HL-60 (cell line): ENCODE measurements around the gene ZNF182.

ENCODE experiments used
- DNase-seq, 2 experiments: peaks; one replicate each; pipeline ENCODE4 v3.0.0-alpha.2; 2010 to 2020; ENCODE audit warnings: low read depth in 1 of 2, low spot score in 1 of 2
- H3K27ac ChIP-seq: fragments of 250-450 bp; sonication (Bioruptor Pico); replicated peaks from 2 replicates; pipeline ENCODE4 v1.5.1; 2020; ENCODE audit warnings: mild to moderate bottlenecking, moderate library complexity
- H3K27me3 ChIP-seq: fragments of 250-450 bp; sonication (Bioruptor Pico); 2 replicates; pipeline ENCODE4 v1.5.1; 2021; ENCODE audit warnings: mild to moderate bottlenecking, moderate library complexity; ENCODE audit not compliant: insufficient read depth, poor library complexity, severe bottlenecking
- H3K4me3 ChIP-seq: replicated peaks from 2 replicates; pipeline ENCODE4 v1.5.1; 2011; ENCODE audit warnings: mild to moderate bottlenecking, control low read depth, low read length; ENCODE audit not compliant: insufficient read depth
- GABPA ChIP-seq: IDR thresholded peaks from 2 replicates; pipeline ENCODE4 v1.6.1; 2012; ENCODE audit warnings: low read depth
- POLR2AphosphoS5 ChIP-seq: IDR thresholded peaks from 2 replicates; pipeline ENCODE4 v1.6.1; 2012; ENCODE audit warnings: low read depth
- SPI1 ChIP-seq: IDR thresholded peaks from 2 replicates; pipeline ENCODE4 v1.6.1; 2012; ENCODE audit warnings: low read depth, mild to moderate bottlenecking, borderline replicate concordance
- TF ChIP-seq, protein P1 (sequence below): IDR thresholded peaks from 2 replicates; pipeline ENCODE4 v1.6.1; 2012; ENCODE audit warnings: low read depth; ENCODE audit not compliant: insufficient replicate concordance
- TF ChIP-seq, protein P2 (sequence below): IDR thresholded peaks from one replicate; pipeline ENCODE4 v1.5.1; 2011; ENCODE audit warnings: low read length, control low read depth, inconsistent platforms; ENCODE audit not compliant: insufficient read depth

Gene ZNF182

DNA sequence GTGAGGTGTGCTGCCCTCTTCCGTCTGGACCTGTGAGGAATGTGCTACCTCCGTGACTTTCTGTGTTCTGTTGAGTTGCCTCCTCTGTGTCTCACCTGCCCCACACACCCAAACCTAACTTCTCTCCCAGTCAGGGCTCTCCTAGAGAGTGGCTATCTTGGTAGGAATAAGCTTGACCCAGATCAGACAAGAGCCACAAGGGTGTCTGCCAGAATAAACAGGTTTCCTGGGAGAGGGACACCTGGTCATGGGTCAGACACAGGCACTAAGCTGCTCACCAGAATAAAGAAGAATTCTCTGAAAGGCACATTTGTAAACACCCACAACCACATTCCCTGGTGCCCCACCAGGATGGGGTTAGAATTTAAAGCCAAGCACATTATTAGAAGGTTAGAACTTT, 11.1 kb downstream of the ZNF182 start:
- Histone ChIP-seq H3K27me3 (no peaks in the 10 kb centered on the region), H3K4me3 (no peak overlapping the region), H3K27ac (no peak overlapping the region)
- no peak for TF ChIP-seq GABPA
- TF ChIP-seq, protein P1, sequence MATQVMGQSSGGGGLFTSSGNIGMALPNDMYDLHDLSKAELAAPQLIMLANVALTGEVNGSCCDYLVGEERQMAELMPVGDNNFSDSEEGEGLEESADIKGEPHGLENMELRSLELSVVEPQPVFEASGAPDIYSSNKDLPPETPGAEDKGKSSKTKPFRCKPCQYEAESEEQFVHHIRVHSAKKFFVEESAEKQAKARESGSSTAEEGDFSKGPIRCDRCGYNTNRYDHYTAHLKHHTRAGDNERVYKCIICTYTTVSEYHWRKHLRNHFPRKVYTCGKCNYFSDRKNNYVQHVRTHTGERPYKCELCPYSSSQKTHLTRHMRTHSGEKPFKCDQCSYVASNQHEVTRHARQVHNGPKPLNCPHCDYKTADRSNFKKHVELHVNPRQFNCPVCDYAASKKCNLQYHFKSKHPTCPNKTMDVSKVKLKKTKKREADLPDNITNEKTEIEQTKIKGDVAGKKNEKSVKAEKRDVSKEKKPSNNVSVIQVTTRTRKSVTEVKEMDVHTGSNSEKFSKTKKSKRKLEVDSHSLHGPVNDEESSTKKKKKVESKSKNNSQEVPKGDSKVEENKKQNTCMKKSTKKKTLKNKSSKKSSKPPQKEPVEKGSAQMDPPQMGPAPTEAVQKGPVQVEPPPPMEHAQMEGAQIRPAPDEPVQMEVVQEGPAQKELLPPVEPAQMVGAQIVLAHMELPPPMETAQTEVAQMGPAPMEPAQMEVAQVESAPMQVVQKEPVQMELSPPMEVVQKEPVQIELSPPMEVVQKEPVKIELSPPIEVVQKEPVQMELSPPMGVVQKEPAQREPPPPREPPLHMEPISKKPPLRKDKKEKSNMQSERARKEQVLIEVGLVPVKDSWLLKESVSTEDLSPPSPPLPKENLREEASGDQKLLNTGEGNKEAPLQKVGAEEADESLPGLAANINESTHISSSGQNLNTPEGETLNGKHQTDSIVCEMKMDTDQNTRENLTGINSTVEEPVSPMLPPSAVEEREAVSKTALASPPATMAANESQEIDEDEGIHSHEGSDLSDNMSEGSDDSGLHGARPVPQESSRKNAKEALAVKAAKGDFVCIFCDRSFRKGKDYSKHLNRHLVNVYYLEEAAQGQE: no peak
- TF ChIP-seq POLR2AphosphoS5: no peak
- TF ChIP-seq, protein P2, sequence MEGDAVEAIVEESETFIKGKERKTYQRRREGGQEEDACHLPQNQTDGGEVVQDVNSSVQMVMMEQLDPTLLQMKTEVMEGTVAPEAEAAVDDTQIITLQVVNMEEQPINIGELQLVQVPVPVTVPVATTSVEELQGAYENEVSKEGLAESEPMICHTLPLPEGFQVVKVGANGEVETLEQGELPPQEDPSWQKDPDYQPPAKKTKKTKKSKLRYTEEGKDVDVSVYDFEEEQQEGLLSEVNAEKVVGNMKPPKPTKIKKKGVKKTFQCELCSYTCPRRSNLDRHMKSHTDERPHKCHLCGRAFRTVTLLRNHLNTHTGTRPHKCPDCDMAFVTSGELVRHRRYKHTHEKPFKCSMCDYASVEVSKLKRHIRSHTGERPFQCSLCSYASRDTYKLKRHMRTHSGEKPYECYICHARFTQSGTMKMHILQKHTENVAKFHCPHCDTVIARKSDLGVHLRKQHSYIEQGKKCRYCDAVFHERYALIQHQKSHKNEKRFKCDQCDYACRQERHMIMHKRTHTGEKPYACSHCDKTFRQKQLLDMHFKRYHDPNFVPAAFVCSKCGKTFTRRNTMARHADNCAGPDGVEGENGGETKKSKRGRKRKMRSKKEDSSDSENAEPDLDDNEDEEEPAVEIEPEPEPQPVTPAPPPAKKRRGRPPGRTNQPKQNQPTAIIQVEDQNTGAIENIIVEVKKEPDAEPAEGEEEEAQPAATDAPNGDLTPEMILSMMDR: no peak
- TF ChIP-seq SPI1: no peak
- DNase-seq: no peak

DNA sequence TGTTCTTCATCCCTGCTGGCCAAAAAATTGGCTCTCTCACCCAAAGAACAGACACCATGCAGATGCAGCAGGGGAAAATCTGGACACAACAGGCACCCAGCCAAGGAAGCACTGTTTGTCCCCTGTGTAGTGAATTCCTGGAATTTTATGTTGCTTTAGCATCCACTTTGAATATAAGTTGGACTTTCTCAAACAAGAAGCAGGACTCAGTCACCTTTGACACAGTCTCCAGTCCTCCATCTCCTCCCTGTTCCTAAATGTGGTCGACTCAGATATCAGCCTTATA, 11.8 kb downstream of the ZNF182 start:
- Histone ChIP-seq H3K27ac (no peak overlapping the region), H3K4me3 (no peak overlapping the region), H3K27me3 (no peaks in the 10 kb centered on the region)
- TF ChIP-seq, protein P2: no peak
- TF ChIP-seq POLR2AphosphoS5: no peak
- TF ChIP-seq SPI1: no peak
- TF ChIP-seq, protein P1: no peak
- TF ChIP-seq GABPA: no peak
- no peak for DNase-seq

DNA sequence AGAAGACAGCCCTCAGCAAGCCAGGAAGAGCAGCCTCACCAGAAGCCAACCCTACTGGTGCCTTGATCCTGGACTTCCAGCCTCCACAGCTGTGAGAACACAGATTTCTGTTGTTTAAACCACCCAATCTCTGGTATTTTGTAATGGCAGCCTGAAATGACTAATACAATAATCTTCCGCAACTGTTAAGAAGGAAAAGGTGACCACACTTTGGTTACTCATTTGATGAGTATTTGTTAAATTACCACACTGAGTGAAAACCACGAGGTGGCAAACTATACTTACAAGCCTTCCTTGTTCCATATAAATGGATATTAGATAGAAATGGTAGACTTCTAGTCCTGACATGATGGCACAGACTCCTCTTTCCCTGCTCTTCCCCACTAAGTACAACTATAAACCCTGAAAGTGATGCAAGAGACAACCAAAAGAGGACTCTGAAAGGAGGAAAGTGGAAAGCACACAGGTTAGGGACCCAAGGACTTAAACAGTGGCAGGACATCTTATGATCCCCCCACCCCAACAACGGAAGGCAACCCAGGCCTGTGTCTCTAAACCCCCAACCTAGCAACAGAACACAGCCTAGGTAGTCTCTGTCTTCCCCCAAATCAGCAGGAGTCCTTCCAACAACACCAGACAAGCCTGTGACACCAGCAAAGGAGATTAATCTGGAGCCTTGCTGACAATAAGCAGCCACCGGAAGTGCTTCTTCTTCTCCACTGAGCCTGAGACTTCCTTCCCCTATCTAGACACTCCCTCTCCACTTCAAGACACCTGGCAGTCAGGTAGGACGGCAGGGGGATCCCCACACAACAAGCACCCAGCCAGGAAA, 12.3 kb downstream of the ZNF182 start:
- Histone ChIP-seq H3K4me3 (no peak overlapping the region), H3K27me3 (no peaks in the 10 kb centered on the region), H3K27ac (no peak overlapping the region)
- no peak for TF ChIP-seq SPI1
- TF ChIP-seq, protein P1: no peak
- no peak for TF ChIP-seq POLR2AphosphoS5
- TF ChIP-seq GABPA: no peak
- TF ChIP-seq, protein P2: no peak
- no peak for DNase-seq
